Liver (tissue), 9 donors: ENCODE measurements around the gene TTC5. TPM values are rescaled to one million over a fixed set of nuclear protein-coding genes. Genes with fewer than 3 reads are reported as not detected.

Experiments used
- DNase-seq: peaks from one replicate; pipeline ENCODE4 v3.0.0-alpha.2; 2017; ENCODE audit warnings: low spot score
- H3K27ac ChIP-seq, 2 donors: one replicate each; pipeline ENCODE4 v1.7.0; 2013; ENCODE audit warnings: inconsistent platforms in 2 of 2, low read length in 2 of 2, control low read depth in 1 of 2, low read depth in 1 of 2, mild to moderate bottlenecking in 1 of 2
- H3K27me3 ChIP-seq, 4 donors: one replicate each; pipeline versions ENCODE4 v1.6.1 to v1.7.0; 2013; ENCODE audit warnings: low read length in 3 of 4, inconsistent platforms in 1 of 4, mild to moderate bottlenecking in 1 of 4, moderate library complexity in 1 of 4; ENCODE audit not compliant: control insufficient read depth in 4 of 4, insufficient read depth in 4 of 4
- H3K36me3 ChIP-seq, 4 donors: one replicate each; pipeline versions ENCODE4 v1.6.1 to v1.7.0; 2013; ENCODE audit warnings: low read length in 3 of 4, mild to moderate bottlenecking in 3 of 4, low read depth in 1 of 4, moderate library complexity in 1 of 4; ENCODE audit not compliant: control insufficient read depth in 4 of 4, insufficient read depth in 3 of 4
- H3K4me1 ChIP-seq, 4 donors: one replicate each; pipeline versions ENCODE4 v1.6.1 to v1.7.0; 2013; ENCODE audit warnings: low read length in 3 of 4, mild to moderate bottlenecking in 3 of 4, moderate library complexity in 1 of 4; ENCODE audit not compliant: control insufficient read depth in 4 of 4, insufficient read depth in 4 of 4
- H3K4me3 ChIP-seq, 3 donors: one replicate each; pipeline versions ENCODE4 v1.6.1 to v1.7.0; 2013; ENCODE audit warnings: low read length in 3 of 3, control low read depth in 1 of 3, low read depth in 1 of 3, mild to moderate bottlenecking in 1 of 3
- H3K9ac ChIP-seq, 2 donors: one replicate each; pipeline ENCODE4 v1.7.0; 2013; ENCODE audit warnings: low read length in 2 of 2, mild to moderate bottlenecking in 2 of 2, moderate library complexity in 2 of 2, control low read depth in 1 of 2, low read depth in 1 of 2
- H3K9me3 ChIP-seq, 4 donors: one replicate each; pipeline versions ENCODE4 v1.6.1 to v1.7.0; 2013; ENCODE audit warnings: low read length in 3 of 4; ENCODE audit not compliant: control insufficient read depth in 4 of 4
- ATF3 ChIP-seq: IDR thresholded peaks from 2 replicates; pipeline ENCODE4 v1.6.1; 2016; ENCODE audit warnings: antibody characterized with exemption
- CTCF ChIP-seq: fragments of 150-350 bp; IDR thresholded peaks from 2 replicates; pipeline ENCODE4 v1.5.1; 2017; ENCODE audit warnings: improper control_type of control experiment, low read depth, low read length; ENCODE audit not compliant: missing input control
- EGR1 ChIP-seq, 2 donors: IDR thresholded peaks; 2 replicates each; pipeline ENCODE4 v1.6.1; 2016 to 2018; ENCODE audit warnings: antibody characterized with exemption in 2 of 2, low read depth in 2 of 2
- FOXA2 ChIP-seq: IDR thresholded peaks from 2 replicates; pipeline ENCODE4 v1.6.1; 2016; ENCODE audit warnings: antibody characterized with exemption
- JUND ChIP-seq, 2 donors: IDR thresholded peaks; 2 replicates each; pipeline ENCODE4 v1.6.1; 2016; ENCODE audit warnings: antibody characterized with exemption in 2 of 2
- MAX ChIP-seq: IDR thresholded peaks from 2 replicates; pipeline ENCODE4 v1.6.1; 2016; ENCODE audit warnings: antibody characterized with exemption
- NR2F2 ChIP-seq: IDR thresholded peaks from 2 replicates; pipeline ENCODE4 v1.6.1; 2016; ENCODE audit warnings: antibody characterized with exemption
- RAD21 ChIP-seq, 2 donors: IDR thresholded peaks; 2 replicates each; pipeline ENCODE4 v1.6.1; 2016; ENCODE audit warnings: antibody characterized with exemption in 2 of 2, mild to moderate bottlenecking in 2 of 2
- REST ChIP-seq: IDR thresholded peaks from 2 replicates; pipeline ENCODE4 v1.6.1; 2016; ENCODE audit warnings: antibody characterized with exemption, mild to moderate bottlenecking
- RXRA ChIP-seq, 2 donors: IDR thresholded peaks; 2 replicates each; pipeline ENCODE4 v1.6.1; 2017 to 2018; ENCODE audit warnings: antibody characterized with exemption in 2 of 2, mild to moderate bottlenecking in 1 of 2
- TAF1 ChIP-seq: conservative IDR thresholded peaks from 2 replicates; pipeline ENCODE4 v1.6.1; 2016; ENCODE audit warnings: antibody characterized with exemption, mild to moderate bottlenecking
- YY1 ChIP-seq: IDR thresholded peaks from 2 replicates; pipeline ENCODE4 v1.6.1; 2016; ENCODE audit warnings: antibody characterized with exemption, mild to moderate bottlenecking
- ZBTB33 ChIP-seq: IDR thresholded peaks from 2 replicates; pipeline ENCODE4 v1.6.1; 2016; ENCODE audit warnings: antibody characterized with exemption
- WGBS: extraction: QIAGEN DNeasy Blood & Tissue Kit; methylation state at CpG from one replicate; pipeline ENCODE4 v1.1.7; 2013; 5-methylcytosine and 5-hydroxymethylcytosine counted together
- polyA plus RNA-seq, 2 donors: library from polyadenylated mRNA; stranded (reverse) in 1 of 2; unstranded in 1 of 2; fragments of 200-250 nt in 1 of 2; fragments of >200 nt in 1 of 2; fragmentation: Nextera tagmentation in 1 of 2; extraction: Ambion mirVana in 1 of 2; gene quantifications; one replicate each; pipeline versions ENCODE4 v1.2.1 to v1.2.3, GENCODE V29; 2013 to 2015
- total RNA-seq, 2 donors: library from RNA; depleted of rRNA; stranded (reverse); fragments of >200 nt; gene quantifications; one replicate each; pipeline ENCODE4 v1.2.3, GENCODE V29; 2014
- donor health status: healthy.
- donor health status: healthy.
- donor health status: healthy.
- donor health status: healthy.
- donor health status: healthy.

TTC5 gene
- total and polyA plus RNA-seq, 4 donors: 2.5 to 8.3 (median 4.2) TPM

- TF ChIP-seq REST (no peak), FOXA2 (peak; percentile 54), RAD21 (IDR thresholded peaks at IDR 0.05) (no peak)
Measured at GRCh38 chr14:20328705-20329104, 23.0 kb upstream of the TTC5 start (continued).

GRCh38 chr14:20327005-20327869 lies 21.5 kb upstream of the TTC5 start:
- no peak for DNase-seq
- Histone ChIP-seq H3K9ac (no peak overlapping the region), H3K27ac (no peak overlapping the region), H3K4me1 (peaks cover 7 to 46% (median 44%) of the 10 kb centered on the region in 4 donors), H3K9me3 (no peaks in the 10 kb centered on the region), H3K27me3 (no peaks in the 10 kb centered on the region), H3K36me3 (peaks cover 5 to 32% (median 24%) of the 10 kb centered on the region in 4 donors), H3K4me3 (no peak overlapping the region)
- WGBS: 24% methylated on average over 8 of the region's 8 CpGs
- TF ChIP-seq FOXA2 (no peak), ATF3 (no peak), MAX (no peak), JUND (IDR thresholded peaks at IDR 0.05) (peak; percentile 15 to 19), CTCF (peak; percentile 73), TAF1 (no peak), NR2F2 (peak; percentile 77), RAD21 (IDR thresholded peaks at IDR 0.05) (peak; percentile 90 to 95), RXRA (IDR thresholded peaks at IDR 0.05) (peak; percentile 50 to 61), YY1 (peak; percentile 23)

- Histone ChIP-seq H3K27ac (no peak overlapping the region), H3K9ac (no peak overlapping the region), H3K27me3 (no peaks in the 10 kb centered on the region), H3K4me1 (no peaks in the 10 kb centered on the region), H3K36me3 (peaks cover 12 to 62% (median 55%) of the 10 kb centered on the region in 4 donors), H3K4me3 (no peak overlapping the region), H3K9me3 (no peaks in the 10 kb centered on the region)
- TF ChIP-seq FOXA2: no peak
- TF ChIP-seq EGR1 (IDR thresholded peaks at IDR 0.05; ENCODE audit: low read depth in 2 of 2): no peak
- TF ChIP-seq MAX: no peak
- TF ChIP-seq JUND (IDR thresholded peaks at IDR 0.05): no peak
- TF ChIP-seq NR2F2: no peak
- no peak for TF ChIP-seq ZBTB33
- DNase-seq: no peak
- WGBS: 97% methylated on average over 16 of the region's 16 CpGs
Measured at GRCh38 chr14:20317720-20318119, 12.0 kb upstream of the TTC5 start.
